ENCODE results near the gene CDCA8. TPM values are rescaled to one million over a fixed set of nuclear protein-coding genes. Genes with fewer than 3 reads are reported as not detected.

CDCA8 gene
- total and polyA plus RNA-seq, 2 of the 13 experiments (the other 11 are each of a cell fraction or from before 2014, with no cell fraction given), result 24.1 to 38.6 TPM

DNA sequence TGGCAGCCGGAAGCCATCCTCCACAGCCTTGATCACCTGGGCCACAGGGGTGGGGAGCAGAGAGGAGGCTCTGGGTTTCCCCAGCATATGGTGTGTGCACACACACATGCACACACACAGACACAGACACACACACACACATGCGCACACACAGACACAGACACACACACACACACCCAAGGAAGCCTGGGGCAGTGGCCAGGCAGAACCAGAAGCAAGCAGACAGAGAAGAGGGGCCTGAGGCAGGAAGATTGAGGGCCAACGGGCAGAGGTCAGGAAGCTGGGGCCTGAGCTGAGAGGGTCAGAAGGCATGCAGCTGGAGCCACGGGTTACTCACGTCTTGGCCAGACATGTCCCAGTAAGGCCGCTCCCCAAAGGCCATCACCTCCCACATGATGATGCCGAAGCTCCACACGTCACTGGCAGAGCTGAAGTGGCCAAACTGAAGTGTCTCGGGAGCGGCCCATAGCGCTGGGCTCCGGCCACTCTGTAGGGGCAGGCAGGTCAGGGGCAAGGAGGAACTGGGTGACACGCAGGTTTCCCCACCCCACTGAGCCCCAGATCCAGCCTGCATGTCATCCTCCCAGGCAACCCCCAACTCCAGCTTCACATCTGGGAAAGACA lies 27.4 kb downstream of the CDCA8 start:
- DNase-seq (ENCODE audit: low spot score) (no peak), FAIRE-seq (no peak), ATAC-seq (no peak)
- intact Hi-C loops (cut with micrococcal nuclease; ENCODE audit: unreplicated experiment) (loop anchor here (10.0 kb wide), 1 partner anchor 75 kb away; the partner anchor contains the start of gene MANEAL), in situ Hi-C loops (cut with HindIII; ENCODE audit: extremely low pct_ligation_motif_present, low pct_unique_long_range_greater_than_20kb) (no loop called here)
- 36% methylated on average over 9 of the region's 13 CpGs for WGBS (ENCODE audit: low lambda C conversion rate)
- ChIA-PET CTCF (ENCODE audit: low intra/inter-chr PET ratio, low total read pairs) (no interaction called here), POLR2A (interaction anchor here (1.0 to 1.7 kb wide), 2 partner anchors 29 to 140 kb away, joined by 3 to 4 read pairs; partner anchors contain the start of gene MTF1)
- Histone ChIP-seq H3K4me3 (replicated peaks in 1 of 3; ENCODE audit: insufficient read depth in 1 of 3, low read depth in 2 of 3, low read length in 3 of 3) (no peak overlapping the region), H4K20me1 (ENCODE audit: insufficient read depth, low read length) (no peaks in the 10 kb centered on the region), H2AFZ (ENCODE audit: low read length) (no peak overlapping the region), H3K27ac (ENCODE audit: extremely low read length, insufficient read depth, low read length) (no peak overlapping the region), H3K4me1 (ENCODE audit: insufficient read depth, low read length) (peaks cover 76% of the 10 kb centered on the region), H3K9ac (ENCODE audit: insufficient read depth, low read depth, low read length) (no peak overlapping the region), H3K36me3 (replicated peaks in 1 of 2; ENCODE audit: control insufficient read depth in 1 of 2, insufficient read depth in 2 of 2, low read length in 2 of 2) (no peaks in the 10 kb centered on the region), H3K79me2 (ENCODE audit: insufficient read depth, low read length) (no peaks in the 10 kb centered on the region), H3K4me2 (ENCODE audit: low read depth, low read length) (no peak overlapping the region), H3K9me3 (ENCODE audit: low read length) (no peaks in the 10 kb centered on the region), H3K27me3 (ENCODE audit: control insufficient read depth in 1 of 2, insufficient read depth in 2 of 2, low read length in 2 of 2) (peaks cover 5 to 15% of the 10 kb centered on the region in 2 experiments; a peak in 4 of 5 replicates)
- BruUV-seq (replicated peaks), result no TSS peak
- TF ChIP-seq, protein P1, sequence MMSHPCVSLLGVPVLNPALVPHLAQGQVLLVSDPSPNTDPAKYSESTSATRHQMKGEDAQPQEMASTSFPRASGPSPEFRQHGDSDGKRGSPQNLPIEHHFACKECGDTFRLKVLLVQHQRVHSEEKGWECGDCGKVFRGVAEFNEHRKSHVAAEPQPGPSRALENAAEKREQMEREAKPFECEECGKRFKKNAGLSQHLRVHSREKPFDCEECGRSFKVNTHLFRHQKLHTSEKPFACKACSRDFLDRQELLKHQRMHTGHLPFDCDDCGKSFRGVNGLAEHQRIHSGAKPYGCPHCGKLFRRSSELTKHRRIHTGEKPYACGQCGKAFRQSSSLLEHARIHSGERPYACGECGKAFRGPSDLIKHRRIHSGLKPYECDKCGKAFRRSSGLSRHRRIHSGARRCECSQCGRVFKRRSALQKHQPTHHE (CRISPR knock-in tag; IDR thresholded peaks at IDR 0.05; ENCODE audit: borderline replicate concordance), result no peak
- TF ChIP-seq, protein P2, sequence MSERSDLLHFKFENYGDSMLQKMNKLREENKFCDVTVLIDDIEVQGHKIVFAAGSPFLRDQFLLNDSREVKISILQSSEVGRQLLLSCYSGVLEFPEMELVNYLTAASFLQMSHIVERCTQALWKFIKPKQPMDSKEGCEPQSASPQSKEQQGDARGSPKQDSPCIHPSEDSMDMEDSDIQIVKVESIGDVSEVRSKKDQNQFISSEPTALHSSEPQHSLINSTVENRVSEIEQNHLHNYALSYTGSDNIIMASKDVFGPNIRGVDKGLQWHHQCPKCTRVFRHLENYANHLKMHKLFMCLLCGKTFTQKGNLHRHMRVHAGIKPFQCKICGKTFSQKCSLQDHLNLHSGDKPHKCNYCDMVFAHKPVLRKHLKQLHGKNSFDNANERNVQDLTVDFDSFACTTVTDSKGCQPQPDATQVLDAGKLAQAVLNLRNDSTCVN (CRISPR knock-in tag; IDR thresholded peaks at IDR 0.05; ENCODE audit: borderline replicate concordance), result no peak
- TF ChIP-seq ZSCAN22 (CRISPR knock-in tag; IDR thresholded peaks at IDR 0.05) (no peak), DNMT3B (CRISPR knock-in tag; conservative IDR thresholded peaks at IDR 0.05) (no peak), ZNF101 (CRISPR knock-in tag; IDR thresholded peaks at IDR 0.05; ENCODE audit: borderline replicate concordance, low read depth) (no peak), ZNF430 (CRISPR knock-in tag; IDR thresholded peaks at IDR 0.05) (no peak), ZNF619 (CRISPR knock-in tag; IDR thresholded peaks at IDR 0.05) (no peak), ZNF451 (CRISPR knock-in tag; IDR thresholded peaks at IDR 0.05) (no peak)
- TF ChIP-seq, protein P3, sequence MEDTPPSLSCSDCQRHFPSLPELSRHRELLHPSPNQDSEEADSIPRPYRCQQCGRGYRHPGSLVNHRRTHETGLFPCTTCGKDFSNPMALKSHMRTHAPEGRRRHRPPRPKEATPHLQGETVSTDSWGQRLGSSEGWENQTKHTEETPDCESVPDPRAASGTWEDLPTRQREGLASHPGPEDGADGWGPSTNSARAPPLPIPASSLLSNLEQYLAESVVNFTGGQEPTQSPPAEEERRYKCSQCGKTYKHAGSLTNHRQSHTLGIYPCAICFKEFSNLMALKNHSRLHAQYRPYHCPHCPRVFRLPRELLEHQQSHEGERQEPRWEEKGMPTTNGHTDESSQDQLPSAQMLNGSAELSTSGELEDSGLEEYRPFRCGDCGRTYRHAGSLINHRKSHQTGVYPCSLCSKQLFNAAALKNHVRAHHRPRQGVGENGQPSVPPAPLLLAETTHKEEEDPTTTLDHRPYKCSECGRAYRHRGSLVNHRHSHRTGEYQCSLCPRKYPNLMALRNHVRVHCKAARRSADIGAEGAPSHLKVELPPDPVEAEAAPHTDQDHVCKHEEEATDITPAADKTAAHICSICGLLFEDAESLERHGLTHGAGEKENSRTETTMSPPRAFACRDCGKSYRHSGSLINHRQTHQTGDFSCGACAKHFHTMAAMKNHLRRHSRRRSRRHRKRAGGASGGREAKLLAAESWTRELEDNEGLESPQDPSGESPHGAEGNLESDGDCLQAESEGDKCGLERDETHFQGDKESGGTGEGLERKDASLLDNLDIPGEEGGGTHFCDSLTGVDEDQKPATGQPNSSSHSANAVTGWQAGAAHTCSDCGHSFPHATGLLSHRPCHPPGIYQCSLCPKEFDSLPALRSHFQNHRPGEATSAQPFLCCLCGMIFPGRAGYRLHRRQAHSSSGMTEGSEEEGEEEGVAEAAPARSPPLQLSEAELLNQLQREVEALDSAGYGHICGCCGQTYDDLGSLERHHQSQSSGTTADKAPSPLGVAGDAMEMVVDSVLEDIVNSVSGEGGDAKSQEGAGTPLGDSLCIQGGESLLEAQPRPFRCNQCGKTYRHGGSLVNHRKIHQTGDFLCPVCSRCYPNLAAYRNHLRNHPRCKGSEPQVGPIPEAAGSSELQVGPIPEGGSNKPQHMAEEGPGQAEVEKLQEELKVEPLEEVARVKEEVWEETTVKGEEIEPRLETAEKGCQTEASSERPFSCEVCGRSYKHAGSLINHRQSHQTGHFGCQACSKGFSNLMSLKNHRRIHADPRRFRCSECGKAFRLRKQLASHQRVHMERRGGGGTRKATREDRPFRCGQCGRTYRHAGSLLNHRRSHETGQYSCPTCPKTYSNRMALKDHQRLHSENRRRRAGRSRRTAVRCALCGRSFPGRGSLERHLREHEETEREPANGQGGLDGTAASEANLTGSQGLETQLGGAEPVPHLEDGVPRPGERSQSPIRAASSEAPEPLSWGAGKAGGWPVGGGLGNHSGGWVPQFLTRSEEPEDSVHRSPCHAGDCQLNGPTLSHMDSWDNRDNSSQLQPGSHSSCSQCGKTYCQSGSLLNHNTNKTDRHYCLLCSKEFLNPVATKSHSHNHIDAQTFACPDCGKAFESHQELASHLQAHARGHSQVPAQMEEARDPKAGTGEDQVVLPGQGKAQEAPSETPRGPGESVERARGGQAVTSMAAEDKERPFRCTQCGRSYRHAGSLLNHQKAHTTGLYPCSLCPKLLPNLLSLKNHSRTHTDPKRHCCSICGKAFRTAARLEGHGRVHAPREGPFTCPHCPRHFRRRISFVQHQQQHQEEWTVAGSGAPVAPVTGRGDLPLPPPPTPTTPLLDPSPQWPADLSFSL (CRISPR knock-in tag; IDR thresholded peaks at IDR 0.05), result no peak
- TF ChIP-seq, protein P4, sequence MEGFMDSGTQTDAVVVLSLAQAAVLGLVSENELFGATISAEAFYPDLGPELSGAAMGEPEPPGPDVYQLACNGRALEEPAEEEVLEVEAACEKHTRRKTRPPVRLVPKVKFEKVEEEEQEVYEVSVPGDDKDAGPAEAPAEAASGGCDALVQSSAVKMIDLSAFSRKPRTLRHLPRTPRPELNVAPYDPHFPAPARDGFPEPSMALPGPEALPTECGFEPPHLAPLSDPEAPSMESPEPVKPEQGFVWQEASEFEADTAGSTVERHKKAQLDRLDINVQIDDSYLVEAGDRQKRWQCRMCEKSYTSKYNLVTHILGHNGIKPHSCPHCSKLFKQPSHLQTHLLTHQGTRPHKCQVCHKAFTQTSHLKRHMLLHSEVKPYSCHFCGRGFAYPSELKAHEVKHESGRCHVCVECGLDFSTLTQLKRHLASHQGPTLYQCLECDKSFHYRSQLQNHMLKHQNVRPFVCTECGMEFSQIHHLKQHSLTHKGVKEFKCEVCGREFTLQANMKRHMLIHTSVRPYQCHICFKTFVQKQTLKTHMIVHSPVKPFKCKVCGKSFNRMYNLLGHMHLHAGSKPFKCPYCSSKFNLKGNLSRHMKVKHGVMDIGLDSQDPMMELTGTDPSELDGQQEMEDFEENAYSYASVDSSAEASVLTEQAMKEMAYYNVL (CRISPR knock-in tag; IDR thresholded peaks at IDR 0.05; ENCODE audit: borderline replicate concordance), result no peak
- TF ChIP-seq, protein P5, sequence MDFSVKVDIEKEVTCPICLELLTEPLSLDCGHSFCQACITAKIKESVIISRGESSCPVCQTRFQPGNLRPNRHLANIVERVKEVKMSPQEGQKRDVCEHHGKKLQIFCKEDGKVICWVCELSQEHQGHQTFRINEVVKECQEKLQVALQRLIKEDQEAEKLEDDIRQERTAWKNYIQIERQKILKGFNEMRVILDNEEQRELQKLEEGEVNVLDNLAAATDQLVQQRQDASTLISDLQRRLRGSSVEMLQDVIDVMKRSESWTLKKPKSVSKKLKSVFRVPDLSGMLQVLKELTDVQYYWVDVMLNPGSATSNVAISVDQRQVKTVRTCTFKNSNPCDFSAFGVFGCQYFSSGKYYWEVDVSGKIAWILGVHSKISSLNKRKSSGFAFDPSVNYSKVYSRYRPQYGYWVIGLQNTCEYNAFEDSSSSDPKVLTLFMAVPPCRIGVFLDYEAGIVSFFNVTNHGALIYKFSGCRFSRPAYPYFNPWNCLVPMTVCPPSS (IDR thresholded peaks at IDR 0.05), result no peak

Data from HepG2 (cell line).